ENCODE results near the gene FEZ2. TPM values are rescaled to one million over a fixed set of nuclear protein-coding genes. Genes with fewer than 3 reads are reported as not detected.

FEZ2 gene
- total and polyA plus RNA-seq, 2 experiments from 2014 or later: 28.0 to 32.9 TPM

DNA sequence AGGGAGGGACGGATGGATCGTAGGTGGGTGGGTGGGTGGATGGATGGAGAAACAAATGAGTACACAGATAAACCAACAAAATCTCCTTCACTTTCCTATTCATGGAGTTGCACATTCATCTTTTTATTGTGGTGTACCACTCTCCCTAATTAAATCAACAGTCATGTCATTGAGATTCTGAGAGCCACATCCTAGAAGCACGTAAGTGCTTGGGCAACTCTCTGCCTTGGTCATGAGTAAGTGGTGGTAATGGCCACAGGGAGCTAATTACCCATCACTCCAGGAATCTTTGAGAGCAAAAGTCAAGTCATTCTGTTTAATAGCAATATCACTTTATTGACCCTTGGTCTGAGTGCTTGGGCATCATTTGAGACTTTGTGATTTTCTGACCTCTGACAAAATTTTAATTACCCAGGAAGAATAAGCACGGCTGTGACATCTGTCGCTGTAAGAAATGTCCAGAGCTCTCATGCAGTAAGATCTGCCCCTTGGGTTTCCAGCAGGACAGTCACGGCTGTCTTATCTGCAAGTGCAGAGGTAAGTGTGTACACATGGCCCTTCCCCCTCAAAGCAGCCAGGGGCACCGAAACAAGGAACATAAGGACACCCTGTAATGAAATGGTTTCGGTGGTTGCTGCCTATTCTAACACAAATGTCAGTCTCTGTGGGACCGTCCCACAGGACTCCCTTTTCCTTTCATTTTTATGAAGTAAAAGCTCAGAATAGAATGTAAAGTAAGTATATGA lies 85.9 kb downstream of the FEZ2 start (continued):
- TF ChIP-seq, protein P1, sequence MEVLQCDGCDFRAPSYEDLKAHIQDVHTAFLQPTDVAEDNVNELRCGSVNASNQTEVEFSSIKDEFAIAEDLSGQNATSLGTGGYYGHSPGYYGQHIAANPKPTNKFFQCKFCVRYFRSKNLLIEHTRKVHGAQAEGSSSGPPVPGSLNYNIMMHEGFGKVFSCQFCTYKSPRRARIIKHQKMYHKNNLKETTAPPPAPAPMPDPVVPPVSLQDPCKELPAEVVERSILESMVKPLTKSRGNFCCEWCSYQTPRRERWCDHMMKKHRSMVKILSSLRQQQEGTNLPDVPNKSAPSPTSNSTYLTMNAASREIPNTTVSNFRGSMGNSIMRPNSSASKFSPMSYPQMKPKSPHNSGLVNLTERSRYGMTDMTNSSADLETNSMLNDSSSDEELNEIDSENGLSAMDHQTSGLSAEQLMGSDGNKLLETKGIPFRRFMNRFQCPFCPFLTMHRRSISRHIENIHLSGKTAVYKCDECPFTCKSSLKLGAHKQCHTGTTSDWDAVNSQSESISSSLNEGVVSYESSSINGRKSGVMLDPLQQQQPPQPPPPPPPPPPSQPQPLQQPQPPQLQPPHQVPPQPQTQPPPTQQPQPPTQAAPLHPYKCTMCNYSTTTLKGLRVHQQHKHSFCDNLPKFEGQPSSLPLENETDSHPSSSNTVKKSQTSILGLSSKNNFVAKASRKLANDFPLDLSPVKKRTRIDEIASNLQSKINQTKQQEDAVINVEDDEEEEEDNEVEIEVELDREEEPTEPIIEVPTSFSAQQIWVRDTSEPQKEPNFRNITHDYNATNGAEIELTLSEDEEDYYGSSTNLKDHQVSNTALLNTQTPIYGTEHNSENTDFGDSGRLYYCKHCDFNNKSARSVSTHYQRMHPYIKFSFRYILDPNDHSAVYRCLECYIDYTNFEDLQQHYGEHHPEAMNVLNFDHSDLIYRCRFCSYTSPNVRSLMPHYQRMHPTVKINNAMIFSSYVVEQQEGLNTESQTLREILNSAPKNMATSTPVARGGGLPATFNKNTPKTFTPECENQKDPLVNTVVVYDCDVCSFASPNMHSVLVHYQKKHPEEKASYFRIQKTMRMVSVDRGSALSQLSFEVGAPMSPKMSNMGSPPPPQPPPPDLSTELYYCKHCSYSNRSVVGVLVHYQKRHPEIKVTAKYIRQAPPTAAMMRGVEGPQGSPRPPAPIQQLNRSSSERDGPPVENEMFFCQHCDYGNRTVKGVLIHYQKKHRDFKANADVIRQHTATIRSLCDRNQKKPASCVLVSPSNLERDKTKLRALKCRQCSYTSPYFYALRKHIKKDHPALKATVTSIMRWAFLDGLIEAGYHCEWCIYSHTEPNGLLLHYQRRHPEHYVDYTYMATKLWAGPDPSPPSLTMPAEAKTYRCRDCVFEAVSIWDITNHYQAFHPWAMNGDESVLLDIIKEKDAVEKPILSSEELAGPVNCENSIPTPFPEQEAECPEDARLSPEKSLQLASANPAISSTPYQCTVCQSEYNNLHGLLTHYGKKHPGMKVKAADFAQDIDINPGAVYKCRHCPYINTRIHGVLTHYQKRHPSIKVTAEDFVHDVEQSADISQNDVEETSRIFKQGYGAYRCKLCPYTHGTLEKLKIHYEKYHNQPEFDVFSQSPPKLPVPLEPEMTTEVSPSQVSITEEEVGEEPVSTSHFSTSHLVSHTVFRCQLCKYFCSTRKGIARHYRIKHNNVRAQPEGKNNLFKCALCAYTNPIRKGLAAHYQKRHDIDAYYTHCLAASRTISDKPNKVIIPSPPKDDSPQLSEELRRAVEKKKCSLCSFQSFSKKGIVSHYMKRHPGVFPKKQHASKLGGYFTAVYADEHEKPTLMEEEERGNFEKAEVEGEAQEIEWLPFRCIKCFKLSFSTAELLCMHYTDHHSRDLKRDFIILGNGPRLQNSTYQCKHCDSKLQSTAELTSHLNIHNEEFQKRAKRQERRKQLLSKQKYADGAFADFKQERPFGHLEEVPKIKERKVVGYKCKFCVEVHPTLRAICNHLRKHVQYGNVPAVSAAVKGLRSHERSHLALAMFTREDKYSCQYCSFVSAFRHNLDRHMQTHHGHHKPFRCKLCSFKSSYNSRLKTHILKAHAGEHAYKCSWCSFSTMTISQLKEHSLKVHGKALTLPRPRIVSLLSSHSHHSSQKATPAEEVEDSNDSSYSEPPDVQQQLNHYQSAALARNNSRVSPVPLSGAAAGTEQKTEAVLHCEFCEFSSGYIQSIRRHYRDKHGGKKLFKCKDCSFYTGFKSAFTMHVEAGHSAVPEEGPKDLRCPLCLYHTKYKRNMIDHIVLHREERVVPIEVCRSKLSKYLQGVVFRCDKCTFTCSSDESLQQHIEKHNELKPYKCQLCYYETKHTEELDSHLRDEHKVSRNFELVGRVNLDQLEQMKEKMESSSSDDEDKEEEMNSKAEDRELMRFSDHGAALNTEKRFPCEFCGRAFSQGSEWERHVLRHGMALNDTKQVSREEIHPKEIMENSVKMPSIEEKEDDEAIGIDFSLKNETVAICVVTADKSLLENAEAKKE (CRISPR knock-in tag; IDR thresholded peaks at IDR 0.05): no peak
- TF ChIP-seq ZNF114 (CRISPR knock-in tag; IDR thresholded peaks at IDR 0.05): no peak
- TF ChIP-seq POLR2AphosphoS5 (IDR thresholded peaks at IDR 0.05; ENCODE audit: low read depth): no peak
- TF ChIP-seq, protein P2, sequence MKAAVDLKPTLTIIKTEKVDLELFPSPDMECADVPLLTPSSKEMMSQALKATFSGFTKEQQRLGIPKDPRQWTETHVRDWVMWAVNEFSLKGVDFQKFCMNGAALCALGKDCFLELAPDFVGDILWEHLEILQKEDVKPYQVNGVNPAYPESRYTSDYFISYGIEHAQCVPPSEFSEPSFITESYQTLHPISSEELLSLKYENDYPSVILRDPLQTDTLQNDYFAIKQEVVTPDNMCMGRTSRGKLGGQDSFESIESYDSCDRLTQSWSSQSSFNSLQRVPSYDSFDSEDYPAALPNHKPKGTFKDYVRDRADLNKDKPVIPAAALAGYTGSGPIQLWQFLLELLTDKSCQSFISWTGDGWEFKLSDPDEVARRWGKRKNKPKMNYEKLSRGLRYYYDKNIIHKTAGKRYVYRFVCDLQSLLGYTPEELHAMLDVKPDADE (IDR thresholded peaks at IDR 0.05): no peak
- no peak for TF ChIP-seq STAT1 (IDR thresholded peaks at IDR 0.05; ENCODE audit: unreplicated experiment)
- no peak for TF ChIP-seq JUNB (IDR thresholded peaks at IDR 0.05; ENCODE audit: unreplicated experiment)

DNA sequence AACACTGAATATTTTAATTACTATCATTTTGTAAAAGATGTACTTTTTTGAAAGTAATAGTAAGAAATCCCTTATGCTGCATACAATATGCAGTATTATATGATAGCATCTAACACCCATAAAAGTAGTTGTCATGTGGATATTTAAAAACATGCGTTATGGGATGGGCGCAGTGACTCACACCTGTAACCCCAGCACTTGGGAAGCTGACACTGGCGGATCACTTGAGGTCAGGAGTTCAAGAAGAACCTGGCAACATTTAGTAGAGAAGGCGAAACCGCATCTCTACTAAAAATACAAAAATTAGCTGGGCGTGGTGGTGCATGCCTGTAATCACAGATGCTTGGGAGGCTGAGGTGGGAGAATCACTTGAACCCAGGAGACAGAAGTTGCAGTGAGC lies 88.9 kb downstream of the FEZ2 start:
- no peak overlapping the region for H3K27ac ChIP-seq (ENCODE audit: low read depth)
- Mint-ChIP-seq H3K27me3 (ENCODE audit: insufficient read depth, low read depth, poor library complexity) (peaks cover 4% of the 10 kb centered on the region), H3K4me3 (no peak overlapping the region), H3K4me1 (peaks cover 17% of the 10 kb centered on the region), H3K9me3 (no peaks in the 10 kb centered on the region), H3K36me3 (ENCODE audit: low read depth) (peaks cover 39% of the 10 kb centered on the region), H3K27ac (no peak overlapping the region)
- no peak for ATAC-seq
- H3F3A ChIP-seq (replicated peaks; ENCODE audit: low read depth): no peaks in the 10 kb centered on the region
- H3K4me3 ChIP-seq: no peak overlapping the region
- peaks cover 8% of the 10 kb centered on the region; the same call in 1 of the 2 replicates for H3K36me3 ChIP-seq (ENCODE audit: insufficient read depth)
- peaks cover 7% of the 10 kb centered on the region; the same call in 1 of the 2 replicates for H3K79me2 ChIP-seq (replicated peaks; ENCODE audit: insufficient read depth)
- H3K4me1 ChIP-seq (ENCODE audit: insufficient read depth): peaks cover 6% of the 10 kb centered on the region
- H3K27me3 ChIP-seq (ENCODE audit: insufficient read depth): no peaks in the 10 kb centered on the region
- DNase-seq (ENCODE audit: low spot score): no peak
- H4K20me1 ChIP-seq (replicated peaks; ENCODE audit: insufficient read depth): no peaks in the 10 kb centered on the region
- no peak overlapping the region for H2AFZ ChIP-seq
- H3K9me2 ChIP-seq (ENCODE audit: insufficient read depth): no peaks in the 10 kb centered on the region
- no peak overlapping the region for H3K4me2 ChIP-seq
- TF ChIP-seq EZH2phosphoT487 (IDR thresholded peaks at IDR 0.05; ENCODE audit: unreplicated experiment) (no peak), POLR2AphosphoS5 (IDR thresholded peaks at IDR 0.05; ENCODE audit: low read depth) (no peak)
- TF ChIP-seq, protein P2 (IDR thresholded peaks at IDR 0.05): no peak

All from GM23338 (cell line).